SIG-M5 treated with dmso at 0.1 percent for 504 hours (cell line): ENCODE results near the gene LDB3.
A peak's percentile ranks its signal among the peaks of the same experiment; 100 is the strongest.

Experiments
- DNase-seq: peaks from one replicate; lab custom pipeline; 2025; ENCODE audit not compliant: unreplicated experiment; lab: John Stamatoyannopoulos, UW

Gene LDB3

GRCh38 chr10:86663576-86664339 lies 4.6 kb upstream of the LDB3 start:
- no peak for DNase-seq

- no peak for DNase-seq
Measured at GRCh38 chr10:86664341-86665217, 3.7 kb upstream of the LDB3 start.

- no peak for DNase-seq
Measured at GRCh38 chr10:86665218-86665607, 3.1 kb upstream of the LDB3 start.

GRCh38 chr10:86665868-86666267 lies 2.4 kb upstream of the LDB3 start:
- no peak for DNase-seq

GRCh38 chr10:86666538-86666937 lies 1.8 kb upstream of the LDB3 start:
- DNase-seq = no peak

- no peak for DNase-seq
Measured at GRCh38 chr10:86667421-86668181, 710 bp upstream of the LDB3 start.

- DNase-seq = no peak
Measured at GRCh38 chr10:86670290-86670811, 2.0 kb downstream of the LDB3 start.

GRCh38 chr10:86670876-86671275 lies 2.6 kb downstream of the LDB3 start:
- DNase-seq = no peak

- no peak for DNase-seq
Measured at GRCh38 chr10:86671419-86671818, 3.1 kb downstream of the LDB3 start.

GRCh38 chr10:86671985-86672710 lies 3.8 kb downstream of the LDB3 start:
- DNase-seq = no peak

GRCh38 chr10:86673216-86673826 lies 5.0 kb downstream of the LDB3 start:
- DNase-seq = no peak

- DNase-seq = no peak
Measured at GRCh38 chr10:86673827-86674581, 5.7 kb downstream of the LDB3 start.

- no peak for DNase-seq
Measured at GRCh38 chr10:86674912-86675311, 6.6 kb downstream of the LDB3 start.

GRCh38 chr10:86677374-86677773 lies 9.1 kb downstream of the LDB3 start:
- no peak for DNase-seq

GRCh38 chr10:86678999-86679792 lies 10.9 kb downstream of the LDB3 start:
- DNase-seq = peak; percentile 38

GRCh38 chr10:86681047-86681446 lies 12.7 kb downstream of the LDB3 start:
- DNase-seq = no peak

- DNase-seq = no peak
Measured at GRCh38 chr10:86681722-86682386, 13.5 kb downstream of the LDB3 start.

GRCh38 chr10:86682675-86683074 lies 14.4 kb downstream of the LDB3 start:
- no peak for DNase-seq
